ENCODE measurements around the gene YTHDC2.

GRCh38 chr5:113531481-113532159, 18.1 kb downstream of the YTHDC2 start:
- no peak for TF ChIP-seq EZH2phosphoT487 (IDR thresholded peaks at IDR 0.05; ENCODE audit: low read length)
- no peak for TF ChIP-seq CTCF (IDR thresholded peaks at IDR 0.05; ENCODE audit: low read length)
- no peak for TF ChIP-seq EZH2 (optimal IDR thresholded peaks at IDR 0.05; ENCODE audit: low read depth, low read length)
